Loucy (cell line): ENCODE results near the gene KAT7.

Source experiments
- H2AFZ ChIP-seq: fragments of 200-600 bp; sonication (generic); 2 replicates; pipeline ENCODE4 v1.6.0; 2016; ENCODE audit warnings: antibody characterized with exemption, mild to moderate bottlenecking, low read length, moderate library complexity
- H3F3A ChIP-seq: fragments of 200-600 bp; 2 replicates; pipeline ENCODE4 v1.6.0; 2016; ENCODE audit warnings: antibody characterized with exemption, low read depth, mild to moderate bottlenecking
- H3K27me3 ChIP-seq: fragments of 200-600 bp; sonication (generic); 2 replicates; pipeline ENCODE4 v1.6.1; 2014; ENCODE audit warnings: low read length, mild to moderate bottlenecking; ENCODE audit not compliant: insufficient read depth, poor library complexity, severe bottlenecking
- H3K36me3 ChIP-seq: fragments of 200-600 bp; sonication (generic); 2 replicates; pipeline ENCODE4 v1.6.1; 2016; ENCODE audit warnings: low read length; ENCODE audit not compliant: insufficient read depth
- H3K4me1 ChIP-seq: fragments of 200-600 bp; sonication (generic); 2 replicates; pipeline ENCODE4 v1.5.1; 2014; ENCODE audit warnings: low read length, mild to moderate bottlenecking; ENCODE audit not compliant: insufficient read depth, poor library complexity, severe bottlenecking
- H3K4me2 ChIP-seq: fragments of 200-600 bp; sonication (generic); 2 replicates; pipeline ENCODE4 v1.6.0; 2014; ENCODE audit warnings: antibody characterized with exemption, low read length, low read depth, mild to moderate bottlenecking; ENCODE audit not compliant: poor library complexity, severe bottlenecking
- H3K4me3 ChIP-seq: fragments of 200-600 bp; sonication (generic); 2 replicates; pipeline ENCODE4 v1.5.1; 2014; ENCODE audit warnings: low read length, mild to moderate bottlenecking, mixed read lengths; ENCODE audit not compliant: poor library complexity, severe bottlenecking
- H3K79me2 ChIP-seq: fragments of 200-600 bp; sonication (generic); 2 replicates; pipeline ENCODE4 v1.6.1; 2014; ENCODE audit warnings: low read length; ENCODE audit not compliant: insufficient read depth
- H3K9ac ChIP-seq: fragments of 200-600 bp; sonication (generic); 2 replicates; pipeline ENCODE4 v1.6.0; 2014; ENCODE audit warnings: mild to moderate bottlenecking, low read depth, low read length, moderate library complexity; ENCODE audit not compliant: poor library complexity, severe bottlenecking
- H3K9me2 ChIP-seq: fragments of 200-600 bp; sonication (generic); replicated peaks from 2 replicates; pipeline ENCODE4 v1.6.1; 2016; ENCODE audit warnings: low read depth, low read length, mixed read lengths
- H3K9me3 ChIP-seq: fragments of 200-600 bp; sonication (generic); 2 replicates; pipeline ENCODE4 v1.6.1; 2014; ENCODE audit warnings: mild to moderate bottlenecking, antibody characterized with exemption, low read length, low read depth; ENCODE audit not compliant: insufficient read depth
- H4K20me1 ChIP-seq: fragments of 200-600 bp; sonication (generic); 2 replicates; pipeline ENCODE4 v1.6.0; 2014; ENCODE audit warnings: antibody characterized with exemption, low read length, mild to moderate bottlenecking; ENCODE audit not compliant: insufficient read depth, poor library complexity, severe bottlenecking
- CTCF ChIP-seq: fragments of 200-600 bp; sonication (generic); conservative IDR thresholded peaks from 2 replicates; pipeline ENCODE4 v1.5.1; 2014; ENCODE audit warnings: mild to moderate bottlenecking, antibody characterized with exemption, low read length
- EZH2phosphoT487 ChIP-seq: fragments of 200-600 bp; IDR thresholded peaks from 2 replicates; pipeline ENCODE4 v1.6.1; 2018; ENCODE audit warnings: antibody characterized with exemption, mild to moderate bottlenecking, moderate library complexity, borderline replicate concordance

Gene KAT7

GRCh38 chr17:49749730-49750129 lies 38.8 kb upstream of the KAT7 start:
- Histone ChIP-seq H4K20me1 (peaks cover 42% of the 10 kb centered on the region), H3K4me3 (peak overlapping the region; percentile 73), H3K9ac (peak overlapping the region; percentile 75), H3K4me2 (peak overlapping the region; percentile 96), H3K79me2 (peaks cover 87% of the 10 kb centered on the region), H3K9me2 (no peaks in the 10 kb centered on the region), H3F3A (peaks cover 39% of the 10 kb centered on the region), H3K9me3 (no peaks in the 10 kb centered on the region), H3K27me3 (no peaks in the 10 kb centered on the region), H3K36me3 (peaks cover 25% of the 10 kb centered on the region), H2AFZ (no peak overlapping the region), H3K4me1 (peaks cover 82% of the 10 kb centered on the region)
- TF ChIP-seq CTCF (no peak), EZH2phosphoT487 (no peak)

- Histone ChIP-seq H3K27me3 (no peaks in the 10 kb centered on the region), H3K4me1 (peaks cover 84% of the 10 kb centered on the region), H4K20me1 (peaks cover 54% of the 10 kb centered on the region), H3F3A (peaks cover 28% of the 10 kb centered on the region), H3K36me3 (peaks cover 17% of the 10 kb centered on the region; the same call in 1 of the 2 replicates), H3K4me2 (peak overlapping the region; percentile 74), H2AFZ (no peak overlapping the region), H3K9me3 (no peaks in the 10 kb centered on the region), H3K9me2 (no peaks in the 10 kb centered on the region), H3K79me2 (peaks cover 89% of the 10 kb centered on the region), H3K9ac (peak overlapping the region; percentile 30), H3K4me3 (peak overlapping the region; percentile 12)
- TF ChIP-seq CTCF: no peak
- TF ChIP-seq EZH2phosphoT487: no peak
These were observed 36.0 kb upstream of the KAT7 start for GRCh38 chr17:49752508-49752907.

GRCh38 chr17:49753959-49754391 lies 34.5 kb upstream of the KAT7 start:
- no peak for TF ChIP-seq EZH2phosphoT487
- no peak for TF ChIP-seq CTCF
- peaks cover 94% of the 10 kb centered on the region for H3K79me2 ChIP-seq
- no peaks in the 10 kb centered on the region for H3K9me2 ChIP-seq
- peak overlapping the region; percentile 18 for H3K4me3 ChIP-seq
- peak overlapping the region; percentile 50 for H3K9ac ChIP-seq
- H3K4me2 ChIP-seq: peak overlapping the region; percentile 74
- no peak overlapping the region for H2AFZ ChIP-seq
- H3F3A ChIP-seq: peaks cover 15% of the 10 kb centered on the region
- H3K27me3 ChIP-seq: no peaks in the 10 kb centered on the region
- peaks cover 62% of the 10 kb centered on the region for H4K20me1 ChIP-seq
- no peaks in the 10 kb centered on the region for H3K9me3 ChIP-seq
- peaks cover 21% of the 10 kb centered on the region; the same call in 1 of the 2 replicates for H3K36me3 ChIP-seq
- H3K4me1 ChIP-seq: peaks cover 80% of the 10 kb centered on the region
